Osteoblast (primary cell): ENCODE results near the gene AHNAK2. TPM values are rescaled to one million over a fixed set of nuclear protein-coding genes. Genes with fewer than 3 reads are reported as not detected.

Experiments used
- DNase-seq: peaks from one replicate; pipeline ENCODE4 v3.0.0; 2011; ENCODE audit warnings: low spot score, mixed read lengths; ENCODE audit not compliant: insufficient read length; ENCODE audit errors: missing footprints
- H2AFZ ChIP-seq: 2 replicates; pipeline ENCODE4 v1.6.0; 2011; ENCODE audit warnings: mild to moderate bottlenecking, low read length
- H3K27ac ChIP-seq: 2 replicates; pipeline ENCODE4 v1.5.1; 2011; ENCODE audit warnings: mild to moderate bottlenecking, low read depth, low read length, moderate library complexity
- H3K27me3 ChIP-seq: 2 replicates; pipeline ENCODE4 v1.6.0; 2012; ENCODE audit warnings: mild to moderate bottlenecking, control low read depth, inconsistent platforms, low read length, moderate library complexity; ENCODE audit not compliant: insufficient read depth
- H3K36me3 ChIP-seq: 2 replicates; pipeline ENCODE4 v1.5.1; 2011; ENCODE audit warnings: mild to moderate bottlenecking, low read length, control low read depth, moderate library complexity; ENCODE audit not compliant: insufficient read depth
- H3K4me1 ChIP-seq: 2 replicates; pipeline ENCODE4 v1.5.1; 2011; ENCODE audit warnings: mild to moderate bottlenecking, low read length, control low read depth, moderate library complexity; ENCODE audit not compliant: insufficient read depth
- H3K4me2 ChIP-seq: 2 replicates; pipeline ENCODE4 v1.6.0; 2011; ENCODE audit warnings: mild to moderate bottlenecking, low read length; ENCODE audit not compliant: insufficient read depth
- H3K4me3 ChIP-seq: fragments of 200-600 bp; sonication (generic); 3 replicates; pipeline ENCODE4 v1.5.1; 2012; ENCODE audit warnings: mild to moderate bottlenecking, low read length, inconsistent platforms; ENCODE audit not compliant: insufficient read depth
- H3K79me2 ChIP-seq: 2 replicates; pipeline ENCODE4 v1.6.0; 2012; ENCODE audit warnings: mild to moderate bottlenecking, low read length, control low read depth, inconsistent platforms; ENCODE audit not compliant: insufficient read depth
- H3K9me3 ChIP-seq: 2 replicates; pipeline ENCODE4 v1.5.1; 2011; ENCODE audit warnings: low read depth, low read length, control low read depth
- H4K20me1 ChIP-seq: 2 replicates; pipeline ENCODE4 v1.6.0; 2012; ENCODE audit warnings: mild to moderate bottlenecking, low read length, control low read depth; ENCODE audit not compliant: insufficient read depth
- CTCF ChIP-seq: IDR thresholded peaks from 2 replicates; pipeline ENCODE4 v1.5.1; 2011; ENCODE audit warnings: mild to moderate bottlenecking, low read depth, low read length, moderate library complexity; ENCODE audit errors: extremely low read depth
- total RNA-seq: library from RNA; depleted of rRNA; stranded (reverse); fragments of >200 nt; gene quantifications from 2 replicates; pipeline ENCODE4 v1.2.3, GENCODE V29; 2012

The AHNAK2 gene
- total RNA-seq, 1 donor, result 30.8 TPM

DNA sequence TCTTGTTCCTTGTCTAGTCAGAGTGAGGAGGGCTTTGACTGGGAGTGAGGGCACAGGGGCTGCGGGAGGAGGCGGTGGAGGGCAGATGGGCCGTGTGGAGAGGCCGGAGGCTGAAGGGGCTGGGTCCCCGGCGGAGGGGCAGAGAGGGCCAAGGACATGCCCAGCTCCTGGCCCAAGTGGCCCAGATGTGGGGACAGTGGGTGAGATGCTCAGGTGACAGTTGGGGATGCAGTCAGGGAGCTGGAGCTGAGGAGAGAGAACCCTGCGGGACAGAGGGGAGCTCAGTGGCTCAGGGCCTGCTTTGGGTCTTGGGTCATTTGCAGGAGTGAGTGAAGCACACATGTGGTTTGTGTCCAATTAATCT lies 80.0 kb downstream of the AHNAK2 start:
- H3K79me2 ChIP-seq, result no peaks in the 10 kb centered on the region

GRCh38 chr14:104897330-104898194 lies 80.6 kb downstream of the AHNAK2 start:
- no peak overlapping the region for H3K27ac ChIP-seq
- peaks cover 2% of the 10 kb centered on the region for H3K36me3 ChIP-seq
- peaks cover 8% of the 10 kb centered on the region for H4K20me1 ChIP-seq
- H3K79me2 ChIP-seq, result no peaks in the 10 kb centered on the region
- peak; percentile 78 for DNase-seq
- peaks cover 2% of the 10 kb centered on the region for H3K27me3 ChIP-seq
- H2AFZ ChIP-seq, result no peak overlapping the region
- H3K4me3 ChIP-seq, result no peak overlapping the region
- no peaks in the 10 kb centered on the region for H3K9me3 ChIP-seq
- no peaks in the 10 kb centered on the region for H3K4me1 ChIP-seq
- TF ChIP-seq CTCF, result no peak
- no peak overlapping the region for H3K4me2 ChIP-seq

More for the DNA sequence above, 80.0 kb downstream of the AHNAK2 start:
- no peak overlapping the region for H3K4me3 ChIP-seq
- peaks cover 8% of the 10 kb centered on the region for H4K20me1 ChIP-seq
- no peak for TF ChIP-seq CTCF
- H3K4me2 ChIP-seq, result no peak overlapping the region
- no peak overlapping the region for H2AFZ ChIP-seq
- no peaks in the 10 kb centered on the region for H3K9me3 ChIP-seq
- peaks cover 2% of the 10 kb centered on the region for H3K36me3 ChIP-seq
- peak; percentile 54 for DNase-seq
- no peaks in the 10 kb centered on the region for H3K4me1 ChIP-seq
- H3K27ac ChIP-seq, result no peak overlapping the region
- peaks cover 2% of the 10 kb centered on the region for H3K27me3 ChIP-seq

GRCh38 chr14:104895786-104896661 lies 82.2 kb downstream of the AHNAK2 start:
- Histone ChIP-seq H3K4me2 (no peak overlapping the region), H2AFZ (no peak overlapping the region), H3K79me2 (no peaks in the 10 kb centered on the region), H3K9me3 (no peaks in the 10 kb centered on the region), H3K36me3 (peaks cover 2% of the 10 kb centered on the region), H3K27ac (no peak overlapping the region), H3K4me3 (no peak overlapping the region), H4K20me1 (peaks cover 8% of the 10 kb centered on the region), H3K27me3 (peaks cover 1% of the 10 kb centered on the region), H3K4me1 (no peaks in the 10 kb centered on the region)
- TF ChIP-seq CTCF, result no peak
- DNase-seq, result peak; percentile 69
